GM21528 (cell line): ENCODE results near the gene PAIP1.
"Not testable (repeated sequence)": the region's sequence is repeated elsewhere in the genome, so short reads cannot be mapped to it uniquely, and the experiment has no call there.

Experiments
- ATAC-seq: cut with Tn5 transposase; IDR thresholded peaks from one replicate; pipeline ENCODE4 v1.9.1; 2021; ENCODE audit warnings: mild to moderate bottlenecking, moderate library complexity; ENCODE audit not compliant: unreplicated experiment, low FRiP score

The PAIP1 gene

GRCh38 chr5:43530648-43531047, 26.2 kb downstream of the PAIP1 start:
- ATAC-seq = no peak

GRCh38 chr5:43523662-43524072, 33.2 kb downstream of the PAIP1 start:
- no peak for ATAC-seq

GRCh38 chr5:43520615-43521014, 36.3 kb downstream of the PAIP1 start:
- no peak for ATAC-seq

- ATAC-seq = no peak
Observed at GRCh38 chr5:43515678-43516048, 41.2 kb downstream of the PAIP1 start.

GRCh38 chr5:43514816-43515677, 41.8 kb downstream of the PAIP1 start, which contains the start of gene C5orf34:
Gene C5orf34 (minus strand): TSS chr5:43515148. CDS start chr5:43509339, 5,809 bp downstream.
- ATAC-seq = peak; percentile 98

GRCh38 chr5:43514471-43514815, 42.4 kb downstream of the PAIP1 start:
- peak; percentile 44 for ATAC-seq

GRCh38 chr5:43514025-43514424, 42.9 kb downstream of the PAIP1 start:
- ATAC-seq = no peak

- ATAC-seq = not testable (repeated sequence)
Observed at GRCh38 chr5:43511062-43511461, 45.8 kb downstream of the PAIP1 start.

GRCh38 chr5:43498581-43498980, 58.3 kb downstream of the PAIP1 start:
- no peak for ATAC-seq

- ATAC-seq = no peak
Observed at GRCh38 chr5:43497311-43498104, 59.4 kb downstream of the PAIP1 start.

- no peak for ATAC-seq
Observed at GRCh38 chr5:43491326-43491725, 65.6 kb downstream of the PAIP1 start.

GRCh38 chr5:43486353-43486752, 70.5 kb downstream of the PAIP1 start:
- no peak for ATAC-seq

- ATAC-seq = no peak
Observed at GRCh38 chr5:43485406-43485805, 71.5 kb downstream of the PAIP1 start.

- ATAC-seq = peak; percentile 82
Observed at GRCh38 chr5:43484106-43484849, 72.6 kb downstream of the PAIP1 start.

GRCh38 chr5:43483298-43484105, 73.4 kb downstream of the PAIP1 start, which contains the start of gene TMEM267:
Gene TMEM267 (minus strand): TSS chr5:43483865. CDS start chr5:43453969, 29,896 bp downstream.
- ATAC-seq = peak; percentile 92

GRCh38 chr5:43482490-43483297, 74.2 kb downstream of the PAIP1 start:
- no peak for ATAC-seq
